HG03139 (cell line): ENCODE measurements around the gene RCSD1.
"Not testable (repeated sequence)": the region's sequence is repeated elsewhere in the genome, so short reads cannot be mapped to it uniquely, and the experiment has no call there.

Experiments
- ATAC-seq: cut with Tn5 transposase; IDR thresholded peaks from one replicate; pipeline ENCODE4 v1.9.1; 2021; ENCODE audit not compliant: unreplicated experiment

The RCSD1 gene, protein sequence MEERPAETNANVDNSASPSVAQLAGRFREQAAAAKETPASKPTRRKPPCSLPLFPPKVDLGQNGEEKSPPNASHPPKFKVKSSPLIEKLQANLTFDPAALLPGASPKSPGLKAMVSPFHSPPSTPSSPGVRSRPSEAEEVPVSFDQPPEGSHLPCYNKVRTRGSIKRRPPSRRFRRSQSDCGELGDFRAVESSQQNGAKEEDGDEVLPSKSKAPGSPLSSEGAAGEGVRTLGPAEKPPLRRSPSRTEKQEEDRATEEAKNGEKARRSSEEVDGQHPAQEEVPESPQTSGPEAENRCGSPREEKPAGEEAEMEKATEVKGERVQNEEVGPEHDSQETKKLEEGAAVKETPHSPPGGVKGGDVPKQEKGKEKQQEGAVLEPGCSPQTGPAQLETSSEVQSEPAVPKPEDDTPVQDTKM

DNA sequence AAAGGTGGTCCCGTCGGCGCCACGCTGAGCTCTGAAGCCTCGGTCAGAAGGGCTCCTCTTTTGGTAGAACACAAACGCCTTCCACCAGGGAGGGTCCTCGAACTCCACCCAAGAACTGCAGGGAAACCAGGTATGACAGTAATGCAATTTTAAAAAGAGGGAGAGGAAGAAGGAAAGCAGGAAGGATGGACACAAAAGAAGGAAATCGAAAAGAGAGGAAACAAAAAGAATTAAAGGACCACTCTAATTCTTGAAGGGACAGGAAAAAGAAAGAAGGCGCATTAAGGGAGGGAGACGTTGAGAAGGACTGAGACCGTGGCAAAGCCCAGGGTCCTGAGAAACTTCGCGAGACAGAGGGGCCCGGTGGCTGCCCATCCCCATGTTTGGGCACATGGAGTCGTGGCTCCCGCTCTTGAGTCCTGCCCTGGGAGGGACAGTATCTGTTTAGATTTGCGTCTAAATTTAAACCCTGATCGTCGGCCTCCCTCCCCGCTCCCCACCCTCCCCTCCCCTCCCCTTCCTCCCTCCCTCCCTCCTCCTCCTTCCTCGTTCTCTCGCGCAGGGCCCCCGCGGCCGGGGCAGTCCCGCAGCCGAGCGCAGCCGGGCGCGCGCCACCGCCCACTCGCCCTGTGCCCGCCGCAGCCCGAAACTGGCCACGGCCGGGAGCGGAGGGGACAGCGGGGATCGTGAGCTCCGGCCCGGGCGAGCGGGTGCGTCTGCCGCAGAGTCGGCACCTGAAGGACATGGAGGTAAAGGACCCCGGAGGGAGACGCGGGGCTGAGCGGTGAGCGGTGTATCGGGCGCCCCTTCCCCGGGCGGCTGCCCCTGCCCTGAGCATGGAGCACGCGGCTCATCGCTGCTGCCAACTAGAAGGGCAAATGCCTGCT is at the start of gene RCSD1:
Gene RCSD1, plus strand, starts transcription at position 552 of the 887 bp plus-strand sequence. Its CDS starts 192 bp downstream, at position 744.
- ATAC-seq: no peak

DNA sequence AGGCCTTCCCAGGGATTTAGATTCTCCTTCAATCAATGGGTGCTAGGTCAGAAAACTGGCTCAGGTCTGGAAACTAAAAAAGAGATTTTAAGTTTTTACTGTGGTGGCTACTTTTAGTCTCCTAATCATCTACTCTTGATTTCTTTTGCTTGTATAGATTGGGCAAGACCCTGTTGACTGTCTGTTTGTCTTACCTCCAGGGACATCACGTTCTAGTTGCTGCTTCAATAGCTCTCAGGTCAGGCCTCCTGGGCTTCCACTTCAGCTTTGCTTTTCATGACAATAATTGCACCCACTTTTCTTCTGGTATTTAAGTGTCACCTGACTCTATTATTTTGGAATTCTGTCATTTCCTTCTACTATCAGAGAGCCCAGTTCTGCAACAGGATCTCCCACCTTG is 48.0 kb upstream of the RCSD1 start:
- no peak for ATAC-seq

DNA sequence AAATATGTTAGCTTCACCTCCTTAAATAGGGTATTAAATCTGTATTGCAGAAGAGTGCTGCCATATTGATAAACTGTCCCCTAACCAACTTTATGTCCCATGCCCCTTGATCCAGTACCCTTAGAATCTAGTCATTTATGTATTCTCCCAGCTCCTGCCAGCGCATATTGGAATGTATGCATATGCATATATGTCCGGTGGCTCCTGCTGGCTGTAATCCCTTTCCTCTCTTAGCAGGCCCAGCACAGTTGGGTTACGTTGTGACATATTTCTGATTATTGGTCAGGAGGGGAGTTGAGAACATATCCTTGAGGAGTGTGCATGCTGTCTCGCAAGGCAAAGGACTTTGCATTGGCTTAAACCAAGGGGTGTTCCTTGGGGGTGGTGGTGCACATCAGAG is 47.3 kb upstream of the RCSD1 start:
- no peak for ATAC-seq

DNA sequence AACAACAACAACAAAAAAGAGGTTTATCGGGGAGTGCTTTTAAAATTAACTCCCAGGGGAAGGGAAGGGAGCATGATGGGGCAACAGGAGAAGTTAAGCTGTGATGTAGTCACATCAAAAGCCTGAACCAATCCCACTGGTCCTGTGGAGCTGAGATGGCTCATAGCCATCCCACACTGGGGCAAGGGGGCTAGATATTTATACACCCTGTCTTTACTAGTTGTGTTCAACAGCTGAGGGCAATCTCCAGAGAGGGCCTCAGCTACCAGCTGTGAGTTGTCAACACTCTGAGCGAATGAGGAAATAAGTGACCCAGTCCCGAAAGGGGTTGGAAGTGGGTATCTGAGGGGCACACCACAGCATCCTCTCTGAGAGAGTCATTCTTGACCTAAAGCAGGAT is 45.5 kb upstream of the RCSD1 start:
- ATAC-seq: no peak

DNA sequence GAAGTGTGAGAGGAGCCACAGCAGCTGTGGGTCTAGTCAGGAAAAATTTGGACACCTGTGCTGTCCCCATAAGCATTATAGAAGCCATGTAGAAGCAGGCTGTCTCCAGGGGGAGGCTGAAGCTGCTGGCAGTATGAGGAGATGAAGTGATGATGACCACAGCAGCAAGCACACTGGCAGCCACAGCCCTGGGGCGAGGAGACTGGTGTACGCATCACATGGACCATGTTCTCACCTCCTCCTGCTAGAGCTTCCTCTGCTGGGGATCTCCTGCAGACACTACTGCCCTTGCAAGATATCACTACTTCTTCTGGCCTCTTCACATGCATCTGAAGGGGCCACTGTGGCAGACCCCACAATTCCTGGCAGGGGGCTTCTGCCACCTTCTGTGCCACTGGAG is 42.7 kb upstream of the RCSD1 start:
- ATAC-seq: no peak

DNA sequence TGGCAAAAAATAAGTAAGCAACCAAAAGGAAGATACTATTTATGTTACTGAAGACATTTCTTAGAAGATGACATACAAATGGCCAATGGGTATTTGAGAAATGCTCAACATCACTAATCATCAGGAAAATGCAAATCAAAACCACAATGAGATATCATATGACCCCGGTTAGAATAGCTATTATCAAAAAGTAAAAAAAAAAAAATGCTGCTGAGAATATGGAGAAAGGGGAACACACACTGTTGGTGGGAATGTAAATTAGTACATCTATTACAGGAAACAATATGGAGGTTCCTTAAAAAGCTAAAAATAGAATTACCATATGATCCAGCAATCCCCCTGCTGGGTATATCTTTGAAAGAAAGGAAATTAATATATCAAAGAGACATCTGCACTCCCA is 42.2 kb upstream of the RCSD1 start:
- no peak for ATAC-seq

DNA sequence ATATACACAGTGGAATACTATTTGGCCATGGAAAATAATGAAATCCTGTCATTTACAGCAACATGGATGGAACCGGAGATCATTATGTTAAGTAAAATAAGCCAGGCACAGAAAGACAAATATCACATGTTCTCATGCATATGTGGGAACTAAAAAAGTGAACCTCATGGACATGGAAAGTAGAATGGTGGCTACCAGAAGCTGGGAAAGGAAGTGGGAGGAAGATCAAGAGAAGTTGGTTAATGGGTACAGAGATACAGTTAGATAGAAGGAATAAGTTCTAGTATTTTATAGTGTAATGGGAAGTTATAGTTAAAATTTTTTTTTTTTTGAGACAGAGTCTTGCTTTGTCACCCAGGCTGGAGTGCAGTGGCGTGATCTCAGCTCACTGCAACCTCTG is 41.7 kb upstream of the RCSD1 start:
- ATAC-seq: no peak

DNA sequence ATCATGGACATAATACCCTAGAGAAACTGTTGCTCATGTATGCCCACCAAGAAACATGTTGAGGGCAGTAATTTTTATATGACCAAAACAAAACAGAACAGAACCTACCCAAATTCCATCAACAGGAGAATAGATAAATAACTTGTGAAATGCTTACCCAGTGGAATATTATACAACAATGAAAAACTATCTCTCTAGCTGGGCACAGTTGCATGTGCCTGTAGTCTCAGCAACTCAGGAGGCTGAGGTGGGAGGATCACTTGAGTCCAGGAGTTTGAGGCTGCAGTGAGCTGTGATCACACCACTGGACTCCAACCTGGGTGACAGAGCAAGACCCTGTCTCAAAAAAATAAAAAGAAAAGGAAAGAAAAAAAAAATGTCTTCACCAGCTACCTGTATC is 37.6 kb upstream of the RCSD1 start:
- ATAC-seq: no peak

DNA sequence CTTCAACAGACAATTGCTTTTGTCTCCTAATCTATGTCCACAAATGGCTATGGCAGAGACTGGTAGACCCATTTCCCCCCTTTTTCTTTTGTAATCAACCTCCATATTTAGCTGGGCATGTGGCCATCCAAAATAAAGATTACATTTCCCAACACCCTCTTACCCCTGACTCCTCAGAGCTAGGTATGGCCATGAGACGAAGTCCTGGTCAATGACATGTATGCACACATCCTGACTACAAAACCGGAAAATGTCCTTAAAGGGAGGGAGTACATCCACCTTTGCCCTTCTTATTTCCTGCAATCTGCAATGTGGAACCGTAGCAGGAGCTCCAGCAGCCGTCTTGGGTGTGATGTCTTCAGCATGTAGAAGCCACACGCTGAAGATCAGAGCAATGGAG is 36.2 kb upstream of the RCSD1 start:
- no peak for ATAC-seq

DNA sequence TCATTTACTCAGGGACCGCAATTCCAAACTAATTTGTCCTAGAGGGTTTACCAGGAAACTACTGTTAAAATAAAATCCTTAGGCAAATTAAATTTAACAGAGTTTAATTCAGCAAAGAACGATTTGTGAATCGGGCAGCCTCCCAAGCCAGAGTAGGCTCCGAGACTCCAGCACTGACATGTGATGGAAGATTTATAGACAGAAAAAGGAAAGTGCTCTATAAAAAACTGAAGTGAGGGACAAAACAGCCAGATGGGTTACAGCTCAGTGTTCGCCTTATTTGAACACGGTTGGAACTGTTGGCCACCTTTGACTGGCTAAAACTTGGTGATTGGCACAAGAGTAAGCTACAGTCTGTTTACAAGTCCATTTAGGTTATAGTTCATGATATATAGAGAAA is 35.2 kb upstream of the RCSD1 start:
- ATAC-seq: no peak

DNA sequence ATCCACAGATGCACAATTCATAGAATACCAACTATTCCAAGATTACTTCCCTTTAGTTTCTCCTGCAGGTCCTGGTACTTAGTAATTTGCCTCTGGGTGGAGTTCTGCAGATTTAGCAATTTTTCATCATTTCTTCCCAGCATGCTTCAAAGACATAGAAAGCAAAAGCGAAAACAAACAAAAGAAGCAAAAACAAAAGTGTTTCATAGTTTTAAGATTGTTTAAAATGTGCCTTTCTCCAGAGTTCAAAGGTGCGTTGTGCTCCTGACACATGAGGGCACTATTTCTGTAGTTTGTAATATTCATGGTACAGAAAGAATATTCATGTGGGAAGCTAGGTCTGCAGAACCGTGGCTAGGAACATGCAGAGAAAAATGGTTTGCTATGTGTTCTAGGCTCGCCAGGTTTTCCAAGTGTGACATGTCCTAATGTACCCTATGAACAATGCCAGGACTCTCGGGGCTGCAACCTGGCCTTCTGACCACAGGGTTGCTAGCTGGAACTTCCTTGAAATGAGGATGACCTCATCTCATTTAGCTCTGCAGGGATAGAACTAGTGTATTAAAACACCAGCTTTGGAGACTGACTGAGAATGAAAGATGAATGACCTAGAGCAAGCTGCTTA is 30.0 kb upstream of the RCSD1 start:
- ATAC-seq: peak; percentile 62

DNA sequence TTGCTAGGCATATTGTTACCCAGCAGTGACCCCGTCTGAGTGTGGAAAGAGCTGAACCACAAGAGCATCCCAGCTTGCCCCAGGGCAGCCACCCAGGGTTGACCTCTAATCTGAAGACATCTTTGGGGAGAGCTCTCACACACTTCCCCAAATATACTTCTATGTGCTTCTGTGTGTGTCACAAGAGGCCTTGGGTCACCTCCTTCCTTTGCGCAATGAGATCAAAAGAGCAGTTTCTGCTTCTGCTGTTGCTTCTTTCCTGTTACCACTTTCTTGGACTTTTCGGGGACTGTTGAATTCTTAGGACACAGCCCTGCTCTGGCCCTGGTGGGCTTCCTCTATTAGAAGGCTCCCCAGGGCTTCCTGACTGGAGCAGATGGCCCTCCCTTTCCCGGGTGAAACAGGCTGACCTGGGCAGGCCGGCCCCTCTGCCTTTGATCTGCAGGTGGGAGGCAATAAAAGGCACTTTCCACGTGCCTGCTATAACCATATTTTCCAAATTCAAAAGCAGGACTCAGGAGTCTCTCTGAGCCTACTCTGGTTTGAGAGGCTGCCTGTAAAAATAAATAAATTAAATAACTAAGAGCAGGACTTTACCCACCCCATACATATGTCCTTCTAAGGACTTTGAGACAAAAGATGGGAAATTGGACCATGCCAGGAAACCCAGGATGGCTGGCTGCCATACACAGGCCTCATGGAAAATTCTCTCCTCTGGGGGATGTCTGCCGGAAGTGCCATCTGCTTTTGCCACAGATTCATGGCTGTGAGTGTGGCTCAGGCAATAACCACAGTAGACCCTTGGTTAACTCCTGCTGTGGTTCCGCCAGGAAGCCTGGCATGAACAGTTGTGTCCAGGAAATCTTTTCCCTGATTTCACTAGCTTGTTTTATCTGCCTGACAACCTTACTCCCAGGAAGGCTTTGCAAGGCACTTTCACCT is 28.3 kb upstream of the RCSD1 start:
- ATAC-seq: no peak

DNA sequence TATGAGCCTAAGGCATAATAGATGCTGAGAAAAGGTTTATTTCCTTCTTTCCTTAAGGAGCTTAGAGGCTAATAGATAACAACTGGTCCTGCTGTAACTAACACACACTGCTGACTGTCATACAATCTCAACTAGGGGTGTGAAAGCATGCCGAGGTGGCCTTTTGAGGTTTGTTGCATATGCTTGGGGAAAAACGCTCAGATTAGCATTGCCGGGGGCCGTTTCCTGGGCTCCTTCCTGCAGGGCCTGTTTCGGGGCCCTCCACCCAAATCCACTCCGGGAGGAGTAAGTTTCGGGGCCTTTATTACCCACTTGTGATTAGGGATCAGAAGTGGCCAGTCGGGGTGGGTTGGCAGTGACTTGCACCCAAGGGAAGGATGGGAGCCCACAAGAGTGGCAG is 27.2 kb upstream of the RCSD1 start:
- ATAC-seq: no peak

DNA sequence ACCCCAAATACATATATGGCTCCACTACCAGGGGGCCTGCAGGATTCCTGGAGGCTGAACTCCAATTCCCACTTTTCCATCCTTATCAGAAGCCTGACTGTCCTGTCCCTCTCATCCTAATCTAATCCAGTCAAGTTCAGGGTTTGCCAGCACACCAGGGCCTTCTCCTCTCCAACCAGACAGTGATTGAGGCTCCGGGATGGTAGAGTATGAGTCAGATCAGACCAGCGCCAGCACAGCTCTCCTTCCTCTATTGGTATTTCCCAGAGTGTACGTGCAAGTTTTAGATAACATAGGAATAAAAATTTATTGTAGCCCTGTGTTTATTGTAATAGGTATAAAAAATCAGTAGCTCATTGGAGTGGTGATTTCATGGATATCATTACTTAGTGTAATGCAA is 24.5 kb upstream of the RCSD1 start:
- ATAC-seq: no peak

DNA sequence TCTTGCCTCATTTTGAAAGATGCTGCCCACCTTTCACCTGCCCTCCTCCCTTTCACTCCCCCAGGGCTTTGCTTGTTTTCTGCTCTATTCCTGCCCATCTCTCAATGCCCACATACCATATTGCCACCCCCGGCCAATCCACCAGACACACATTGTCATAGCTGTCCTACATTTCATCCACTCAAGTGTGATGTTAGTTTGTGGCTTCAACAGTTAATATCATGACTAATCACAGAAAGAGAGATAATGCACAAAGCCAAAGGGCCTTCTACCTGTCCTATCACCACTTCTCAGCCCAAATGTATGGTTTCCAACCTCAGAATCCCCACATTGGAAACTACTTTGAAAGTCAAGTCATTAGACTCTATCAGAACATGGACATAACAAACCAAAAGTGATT is 18.0 kb upstream of the RCSD1 start:
- no peak for ATAC-seq

DNA sequence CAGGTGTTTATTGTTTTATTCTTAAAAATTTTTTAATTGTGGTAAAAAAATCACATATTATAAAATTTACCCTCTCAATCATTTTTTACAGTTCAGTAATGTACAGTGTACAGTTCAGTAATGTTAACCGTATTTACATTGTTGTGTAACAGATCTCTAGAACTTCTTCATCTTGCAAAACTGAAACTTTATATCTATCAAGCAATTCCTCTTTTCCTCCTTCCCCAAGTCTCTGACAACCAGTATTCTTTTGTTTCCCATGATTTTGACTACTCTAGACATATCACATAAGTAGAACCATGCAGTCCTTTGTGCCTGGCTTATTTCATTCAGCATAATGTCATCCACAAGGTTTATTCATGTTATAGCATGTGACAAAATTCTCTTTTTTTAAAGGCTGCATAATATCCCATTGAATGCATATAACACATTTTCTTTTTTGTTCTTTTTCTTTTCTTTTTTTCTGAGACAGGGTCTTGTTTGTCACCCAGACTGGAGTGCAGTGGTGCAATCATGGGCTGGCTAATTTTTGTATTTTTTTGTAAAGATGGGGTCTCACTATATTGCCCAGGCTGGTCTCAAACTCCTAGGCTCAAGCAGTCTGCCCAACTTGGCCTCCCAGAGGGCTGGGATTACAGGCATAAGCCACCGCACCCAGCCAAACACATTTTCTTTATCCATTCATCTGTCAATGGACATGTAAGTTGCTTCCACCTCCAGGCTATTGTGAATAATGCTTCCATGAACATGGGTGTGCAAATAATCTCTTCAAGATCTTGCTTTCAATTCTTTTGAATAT is 17.2 kb upstream of the RCSD1 start:
- ATAC-seq: no peak

DNA sequence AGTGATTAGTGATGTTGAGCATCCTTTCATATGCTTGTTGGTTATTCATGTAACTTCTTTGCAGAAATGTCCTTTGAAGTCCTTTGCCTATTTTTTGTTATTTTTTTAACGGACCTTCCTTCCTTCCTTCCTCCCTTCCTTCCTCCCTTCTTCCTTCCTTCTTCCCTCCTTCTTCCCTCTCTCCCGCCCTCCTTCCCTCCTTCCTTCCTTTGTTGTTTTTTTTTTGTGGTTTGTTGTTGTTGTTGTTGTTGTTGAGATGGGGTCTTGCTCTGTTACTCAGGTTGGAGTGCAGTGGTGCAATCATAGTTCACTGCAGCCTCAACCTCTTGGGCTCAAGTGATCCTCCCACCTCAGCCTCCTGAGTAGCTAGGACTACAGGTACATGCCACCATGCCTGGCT is 16.0 kb upstream of the RCSD1 start:
- not testable (repeated sequence) for ATAC-seq

DNA sequence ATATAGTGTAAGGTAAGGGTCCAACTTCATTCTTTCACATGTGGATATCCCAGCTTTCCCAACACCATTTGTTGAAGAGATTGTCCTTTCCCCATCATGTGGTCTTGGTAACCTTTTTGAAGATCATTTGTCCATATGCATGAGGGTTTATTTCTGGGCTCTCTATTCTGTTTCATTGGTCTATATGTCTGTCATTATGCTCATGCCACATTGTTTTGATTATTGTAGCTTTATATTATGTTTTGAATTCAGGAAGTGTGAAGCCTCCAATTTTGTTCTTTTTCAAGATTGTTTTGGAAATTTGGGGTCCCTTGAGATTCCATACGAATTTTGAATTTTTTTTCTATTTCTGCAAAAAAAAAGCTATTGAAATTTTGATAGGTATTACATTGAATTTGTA is 15.2 kb upstream of the RCSD1 start:
- ATAC-seq: no peak

DNA sequence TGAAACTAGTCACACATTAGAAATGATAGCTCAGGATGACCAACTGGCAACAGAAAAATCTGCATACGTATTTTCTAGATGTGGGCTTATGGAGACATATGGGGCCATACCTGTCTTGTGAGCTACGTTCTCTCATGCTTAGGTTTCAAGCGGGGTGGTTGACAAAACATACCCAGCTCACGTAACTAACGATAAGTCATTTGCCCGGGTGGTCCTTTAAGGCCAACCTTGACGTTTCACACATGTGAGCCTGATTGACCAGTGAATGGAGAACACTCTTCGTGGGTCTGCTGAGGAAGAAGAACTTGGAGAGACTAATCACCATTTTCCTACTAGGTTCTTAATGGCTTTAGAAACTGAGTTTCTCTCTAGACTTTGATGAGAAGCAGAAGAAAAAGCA is 13.5 kb upstream of the RCSD1 start:
- ATAC-seq: no peak
